Activated CD4-positive, alpha-beta T cell treated with anti-CD3 and anti-CD28 coated beads for 24 hours (primary cell): ENCODE results near the gene PCCA.
A peak's percentile ranks its signal among the peaks of the same experiment; 100 is the strongest.
"Not testable (repeated sequence)": the region's sequence is repeated elsewhere in the genome, so short reads cannot be mapped to it uniquely, and the experiment has no call there.

Experiments used
- DNase-seq, 2 donors: peaks; one replicate each; pipeline ENCODE4 v3.0.0-alpha.2; 2020; ENCODE audit warnings: low read depth in 2 of 2

Gene PCCA

GRCh38 chr13:100541897-100542825, 453.3 kb downstream of the PCCA start:
- no peak for DNase-seq

GRCh38 chr13:100542826-100543156, 453.9 kb downstream of the PCCA start:
- no peak for DNase-seq

GRCh38 chr13:100543872-100544602, 455.1 kb downstream of the PCCA start:
- no peak for DNase-seq

GRCh38 chr13:100544866-100545683, 456.2 kb downstream of the PCCA start:
- DNase-seq, result no peak

- DNase-seq, result no peak
Observed at GRCh38 chr13:100545684-100546061, 456.8 kb downstream of the PCCA start.

- DNase-seq, result no peak
Observed at GRCh38 chr13:100546713-100547405, 458.0 kb downstream of the PCCA start.

- no peak for DNase-seq
Observed at GRCh38 chr13:100547791-100548201, 458.9 kb downstream of the PCCA start.

GRCh38 chr13:100549316-100549715, 460.4 kb downstream of the PCCA start:
- no peak for DNase-seq

- DNase-seq, result no peak
Observed at GRCh38 chr13:100552755-100553154, 463.9 kb downstream of the PCCA start.

GRCh38 chr13:100559886-100560285, 471.0 kb downstream of the PCCA start:
- no peak for DNase-seq

- no peak for DNase-seq
Observed at GRCh38 chr13:100560498-100561157, 471.7 kb downstream of the PCCA start.

- no peak for DNase-seq
Observed at GRCh38 chr13:100561158-100561499, 472.2 kb downstream of the PCCA start.

GRCh38 chr13:100561599-100562204, 472.8 kb downstream of the PCCA start:
- no peak for DNase-seq

GRCh38 chr13:100563779-100564178, 474.9 kb downstream of the PCCA start:
- no peak for DNase-seq

GRCh38 chr13:100564444-100565223, 475.7 kb downstream of the PCCA start:
- no peak for DNase-seq

GRCh38 chr13:100565286-100565685, 476.4 kb downstream of the PCCA start:
- no peak for DNase-seq

- no peak for DNase-seq
Observed at GRCh38 chr13:100566543-100566942, 477.6 kb downstream of the PCCA start.

GRCh38 chr13:100573121-100573520, 484.2 kb downstream of the PCCA start:
- peak; percentile 66 to 69 for DNase-seq

- DNase-seq, result not testable (repeated sequence)
Observed at GRCh38 chr13:100577239-100577638, 488.3 kb downstream of the PCCA start.
